Liver (tissue), 9 donors: ENCODE results near the gene MCM10. TPM values are rescaled to one million over a fixed set of nuclear protein-coding genes. Genes with fewer than 3 reads are reported as not detected.

ENCODE experiments used
- DNase-seq: peaks from one replicate; pipeline ENCODE4 v3.0.0-alpha.2; 2017; ENCODE audit warnings: low spot score
- H3K27ac ChIP-seq, 2 donors: one replicate each; pipeline ENCODE4 v1.7.0; 2013; ENCODE audit warnings: inconsistent platforms in 2 of 2, low read length in 2 of 2, control low read depth in 1 of 2, low read depth in 1 of 2, mild to moderate bottlenecking in 1 of 2
- H3K27me3 ChIP-seq, 4 donors: one replicate each; pipeline versions ENCODE4 v1.6.1 to v1.7.0; 2013; ENCODE audit warnings: low read length in 3 of 4, inconsistent platforms in 1 of 4, mild to moderate bottlenecking in 1 of 4, moderate library complexity in 1 of 4; ENCODE audit not compliant: control insufficient read depth in 4 of 4, insufficient read depth in 4 of 4
- H3K36me3 ChIP-seq, 4 donors: one replicate each; pipeline versions ENCODE4 v1.6.1 to v1.7.0; 2013; ENCODE audit warnings: low read length in 3 of 4, mild to moderate bottlenecking in 3 of 4, low read depth in 1 of 4, moderate library complexity in 1 of 4; ENCODE audit not compliant: control insufficient read depth in 4 of 4, insufficient read depth in 3 of 4
- H3K4me1 ChIP-seq, 4 donors: one replicate each; pipeline versions ENCODE4 v1.6.1 to v1.7.0; 2013; ENCODE audit warnings: low read length in 3 of 4, mild to moderate bottlenecking in 3 of 4, moderate library complexity in 1 of 4; ENCODE audit not compliant: control insufficient read depth in 4 of 4, insufficient read depth in 4 of 4
- H3K4me3 ChIP-seq, 3 donors: one replicate each; pipeline versions ENCODE4 v1.6.1 to v1.7.0; 2013; ENCODE audit warnings: low read length in 3 of 3, control low read depth in 1 of 3, low read depth in 1 of 3, mild to moderate bottlenecking in 1 of 3
- H3K9ac ChIP-seq, 2 donors: one replicate each; pipeline ENCODE4 v1.7.0; 2013; ENCODE audit warnings: low read length in 2 of 2, mild to moderate bottlenecking in 2 of 2, moderate library complexity in 2 of 2, control low read depth in 1 of 2, low read depth in 1 of 2
- H3K9me3 ChIP-seq, 4 donors: one replicate each; pipeline versions ENCODE4 v1.6.1 to v1.7.0; 2013; ENCODE audit warnings: low read length in 3 of 4; ENCODE audit not compliant: control insufficient read depth in 4 of 4
- ATF3 ChIP-seq: IDR thresholded peaks from 2 replicates; pipeline ENCODE4 v1.6.1; 2016; ENCODE audit warnings: antibody characterized with exemption
- CTCF ChIP-seq: fragments of 150-350 bp; IDR thresholded peaks from 2 replicates; pipeline ENCODE4 v1.5.1; 2017; ENCODE audit warnings: improper control_type of control experiment, low read depth, low read length; ENCODE audit not compliant: missing input control
- EGR1 ChIP-seq, 2 donors: IDR thresholded peaks; 2 replicates each; pipeline ENCODE4 v1.6.1; 2016 to 2018; ENCODE audit warnings: antibody characterized with exemption in 2 of 2, low read depth in 2 of 2
- FOXA1 ChIP-seq: IDR thresholded peaks from 2 replicates; pipeline ENCODE4 v1.6.1; 2016; ENCODE audit warnings: antibody characterized with exemption
- FOXA2 ChIP-seq: IDR thresholded peaks from 2 replicates; pipeline ENCODE4 v1.6.1; 2016; ENCODE audit warnings: antibody characterized with exemption
- GABPA ChIP-seq, 2 donors: IDR thresholded peaks in 1 of 2; conservative IDR thresholded peaks in 1 of 2; 2 replicates each; pipeline ENCODE4 v1.6.1; 2016; ENCODE audit warnings: antibody characterized with exemption in 2 of 2, mild to moderate bottlenecking in 1 of 2, moderate library complexity in 1 of 2
- HNF4A ChIP-seq, 2 donors: conservative IDR thresholded peaks; 2 replicates each; pipeline ENCODE4 v1.6.1; 2016; ENCODE audit warnings: antibody characterized with exemption in 2 of 2, mild to moderate bottlenecking in 2 of 2
- HNF4G ChIP-seq: IDR thresholded peaks from 2 replicates; pipeline ENCODE4 v1.6.1; 2016; ENCODE audit warnings: antibody characterized with exemption
- JUND ChIP-seq, 2 donors: IDR thresholded peaks; 2 replicates each; pipeline ENCODE4 v1.6.1; 2016; ENCODE audit warnings: antibody characterized with exemption in 2 of 2
- MAX ChIP-seq: IDR thresholded peaks from 2 replicates; pipeline ENCODE4 v1.6.1; 2016; ENCODE audit warnings: antibody characterized with exemption
- NR2F2 ChIP-seq: IDR thresholded peaks from 2 replicates; pipeline ENCODE4 v1.6.1; 2016; ENCODE audit warnings: antibody characterized with exemption
- RAD21 ChIP-seq, 2 donors: IDR thresholded peaks; 2 replicates each; pipeline ENCODE4 v1.6.1; 2016; ENCODE audit warnings: antibody characterized with exemption in 2 of 2, mild to moderate bottlenecking in 2 of 2
- REST ChIP-seq: IDR thresholded peaks from 2 replicates; pipeline ENCODE4 v1.6.1; 2016; ENCODE audit warnings: antibody characterized with exemption, mild to moderate bottlenecking
- RXRA ChIP-seq, 2 donors: IDR thresholded peaks; 2 replicates each; pipeline ENCODE4 v1.6.1; 2017 to 2018; ENCODE audit warnings: antibody characterized with exemption in 2 of 2, mild to moderate bottlenecking in 1 of 2
- SP1 ChIP-seq: IDR thresholded peaks from 2 replicates; pipeline ENCODE4 v1.6.1; 2018; ENCODE audit warnings: antibody characterized with exemption, mild to moderate bottlenecking
- TAF1 ChIP-seq: conservative IDR thresholded peaks from 2 replicates; pipeline ENCODE4 v1.6.1; 2016; ENCODE audit warnings: antibody characterized with exemption, mild to moderate bottlenecking
- YY1 ChIP-seq: IDR thresholded peaks from 2 replicates; pipeline ENCODE4 v1.6.1; 2016; ENCODE audit warnings: antibody characterized with exemption, mild to moderate bottlenecking
- ZBTB33 ChIP-seq: IDR thresholded peaks from 2 replicates; pipeline ENCODE4 v1.6.1; 2016; ENCODE audit warnings: antibody characterized with exemption
- WGBS: extraction: QIAGEN DNeasy Blood & Tissue Kit; methylation state at CpG from one replicate; pipeline ENCODE4 v1.1.7; 2013; 5-methylcytosine and 5-hydroxymethylcytosine counted together
- polyA plus RNA-seq, 2 donors: library from polyadenylated mRNA; stranded (reverse) in 1 of 2; unstranded in 1 of 2; fragments of 200-250 nt in 1 of 2; fragments of >200 nt in 1 of 2; fragmentation: Nextera tagmentation in 1 of 2; extraction: Ambion mirVana in 1 of 2; gene quantifications; one replicate each; pipeline versions ENCODE4 v1.2.1 to v1.2.3, GENCODE V29; 2013 to 2015
- total RNA-seq, 2 donors: library from RNA; depleted of rRNA; stranded (reverse); fragments of >200 nt; gene quantifications; one replicate each; pipeline ENCODE4 v1.2.3, GENCODE V29; 2014
- donor health status: healthy.
- donor health status: healthy.
- donor health status: healthy.
- donor health status: healthy.
- donor health status: healthy.

The MCM10 gene
- total and polyA plus RNA-seq, 4 donors: under 0.01 to 10.0 (median 0.34) TPM

GRCh38 chr10:13191362-13191761 lies 30.0 kb downstream of the MCM10 start:
- Histone ChIP-seq H3K9ac (no peak overlapping the region), H3K36me3 (no peaks in the 10 kb centered on the region), H3K9me3 (no peaks in the 10 kb centered on the region), H3K4me1 (no peaks in the 10 kb centered on the region), H3K4me3 (no peak overlapping the region), H3K27me3 (no peaks in the 10 kb centered on the region), H3K27ac (no peak overlapping the region)
- no peak for DNase-seq
- 98% methylated on average over 5 of the region's 5 CpGs for WGBS
- TF ChIP-seq MAX (no peak), YY1 (no peak), NR2F2 (no peak), CTCF (no peak), ZBTB33 (no peak), ATF3 (no peak), JUND (IDR thresholded peaks at IDR 0.05) (no peak), TAF1 (no peak), RAD21 (IDR thresholded peaks at IDR 0.05) (no peak), FOXA1 (no peak), SP1 (no peak)

- H3K27me3 ChIP-seq: no peaks in the 10 kb centered on the region
- 93% methylated on average over 7 of the region's 7 CpGs for WGBS
- DNase-seq: no peak
These were observed 32.3 kb downstream of the MCM10 start for GRCh38 chr10:13193637-13194036.

More at GRCh38 chr10:13193637-13194036, 32.3 kb downstream of the MCM10 start:
- Histone ChIP-seq H3K4me3 (no peak overlapping the region), H3K27ac (no peak overlapping the region), H3K36me3 (no peaks in the 10 kb centered on the region), H3K9ac (no peak overlapping the region), H3K9me3 (no peaks in the 10 kb centered on the region), H3K4me1 (no peaks in the 10 kb centered on the region)
- TF ChIP-seq NR2F2: no peak
- TF ChIP-seq ATF3: no peak
- no peak for TF ChIP-seq SP1
- TF ChIP-seq FOXA1: no peak
- TF ChIP-seq RXRA (IDR thresholded peaks at IDR 0.05): no peak
- TF ChIP-seq GABPA (IDR thresholded peaks at IDR 0.05 in 1 of 2, conservative IDR thresholded peaks at IDR 0.05 in 1 of 2): no peak
- no peak for TF ChIP-seq JUND (IDR thresholded peaks at IDR 0.05)
- no peak for TF ChIP-seq YY1
- no peak for TF ChIP-seq REST
- TF ChIP-seq FOXA2: no peak
- TF ChIP-seq ZBTB33: no peak
- no peak for TF ChIP-seq HNF4G
- no peak for TF ChIP-seq HNF4A (conservative IDR thresholded peaks at IDR 0.05)
- no peak for TF ChIP-seq CTCF
- no peak for TF ChIP-seq EGR1 (IDR thresholded peaks at IDR 0.05; ENCODE audit: low read depth in 2 of 2)
- TF ChIP-seq TAF1: no peak
- no peak for TF ChIP-seq RAD21 (IDR thresholded peaks at IDR 0.05)
- no peak for TF ChIP-seq MAX
